K562 (cell line): Measurements from ENCODE around the gene RBM34. TPM values are rescaled to one million over a fixed set of nuclear protein-coding genes. Genes with fewer than 3 reads are reported as not detected.

Experiments
- ATAC-seq: fragments of 200-7000 bp; cut with Tn5 transposase; 3 replicates; pipeline ENCODE4 v1.9.1; 2020; ENCODE audit warnings: moderate library complexity
- BruUV-seq: library from RNA; stranded (reverse); fragments of 400-500 nt; replicated peaks from 2 replicates; lab custom pipeline; 2021; lab: Mats Ljungman, UMichigan
- CTCF ChIA-PET: fragments of 300-600 bp; formaldehyde crosslinking; extraction: SDS; loops from one replicate; lab custom pipeline; 2021; ENCODE audit warnings: low intra/inter-chr PET ratio; lab: Yijun Ruan, JAX
- POLR2A ChIA-PET: fragments of 300-600, 350-650 bp; sonication (Branson Sonifier 250); formaldehyde crosslinking; extraction: SDS; loops from one replicate; lab custom pipeline; 2021; ENCODE audit warnings: antibody characterized with exemption, inconsistent platforms; lab: Yijun Ruan, JAX
- DNase-seq, 4 experiments: peaks; one replicate each; pipeline versions ENCODE4 v3.0.0 to v3.0.0-alpha.2; 2011 to 2018; ENCODE audit warnings: low spot score in 3 of 4, mixed read lengths in 3 of 4; ENCODE audit errors: extremely low read depth in 1 of 4
- FAIRE-seq: peaks from 2 replicates; lab custom pipeline; 2011; peaks lifted over from hg19 to GRCh38; lab: Jason Lieb, UNC
- H2AFZ ChIP-seq: 2 replicates; pipeline ENCODE4 v1.6.0; 2011; ENCODE audit warnings: low read depth, low read length, control low read depth, inconsistent platforms
- H3K27ac ChIP-seq: fragments of 200-600 bp; 3 replicates; pipeline ENCODE4 v1.8.0; 2011; ENCODE audit warnings: low read depth, mild to moderate bottlenecking, control low read depth, inconsistent platforms, low read length, moderate library complexity, mixed read lengths; ENCODE audit errors: extremely low read depth
- H3K27me3 ChIP-seq, 2 experiments: fragments of 300-600 bp in 1 of 2; 2 replicates in 1 of 2; 3 replicates in 1 of 2; pipeline versions ENCODE4 v1.6.0 to v1.8.0; 2011; ENCODE audit warnings: inconsistent platforms in 2 of 2, low read length in 2 of 2, mild to moderate bottlenecking in 1 of 2, mixed read lengths in 1 of 2, moderate library complexity in 1 of 2; ENCODE audit not compliant: control insufficient read depth in 2 of 2, insufficient read depth in 2 of 2
- H3K36me3 ChIP-seq: fragments of 300-600 bp; 3 replicates; pipeline ENCODE4 v1.8.0; 2011; ENCODE audit warnings: mild to moderate bottlenecking, low read length, inconsistent platforms; ENCODE audit not compliant: control insufficient read depth, insufficient read depth
- H3K4me1 ChIP-seq, 2 experiments: fragments of 200-600 bp in 1 of 2; replicated peaks in 1 of 2; 2 replicates in 1 of 2; 3 replicates in 1 of 2; pipeline versions ENCODE4 v1.5.1 to v1.8.0; 2011; ENCODE audit warnings: inconsistent platforms in 2 of 2, low read length in 2 of 2, mild to moderate bottlenecking in 1 of 2, mixed read lengths in 1 of 2, moderate library complexity in 1 of 2; ENCODE audit not compliant: control insufficient read depth in 2 of 2, insufficient read depth in 2 of 2
- H3K4me2 ChIP-seq: 2 replicates; pipeline ENCODE4 v1.6.1; 2011; ENCODE audit warnings: low read length, control low read depth, inconsistent platforms, mixed read lengths; ENCODE audit not compliant: insufficient read depth
- H3K4me3 ChIP-seq: fragments of 200-600 bp; sonication (generic), shearing (Covaris generic); 2 replicates; pipeline ENCODE4 v1.5.1; 2016; ENCODE audit warnings: control low read depth, inconsistent platforms
- H3K79me2 ChIP-seq: fragments of 200-600 bp; 3 replicates; pipeline ENCODE4 v1.8.0; 2011; ENCODE audit warnings: low read length, inconsistent platforms; ENCODE audit not compliant: control insufficient read depth, insufficient read depth
- H3K9ac ChIP-seq, 2 experiments: 2 replicates each; pipeline versions ENCODE4 v1.6.0 to v1.6.1; 2011; ENCODE audit warnings: low read depth in 2 of 2, low read length in 2 of 2, control low read depth in 1 of 2, inconsistent platforms in 1 of 2, mild to moderate bottlenecking in 1 of 2, mixed read lengths in 1 of 2; ENCODE audit not compliant: insufficient read depth in 1 of 2
- H3K9me1 ChIP-seq: one replicate; pipeline ENCODE4 v1.6.0; 2011; ENCODE audit warnings: inconsistent platforms, mild to moderate bottlenecking, low read length, moderate library complexity; ENCODE audit not compliant: control insufficient read depth, insufficient read depth
- H3K9me3 ChIP-seq: replicated peaks from 2 replicates; pipeline ENCODE4 v1.5.1; 2011; ENCODE audit warnings: low read depth, low read length, inconsistent platforms; ENCODE audit not compliant: control insufficient read depth, insufficient read depth
- H4K20me1 ChIP-seq: replicated peaks from 2 replicates; pipeline ENCODE4 v1.6.1; 2011; ENCODE audit warnings: low read length, inconsistent platforms, mixed read lengths; ENCODE audit not compliant: control insufficient read depth, insufficient read depth
- ELF4 ChIP-seq: fragments of 450-650 bp; formaldehyde crosslinking; IDR thresholded peaks from 2 replicates; pipeline ENCODE4 v1.4.0; 2022; ENCODE audit warnings: missing genetic modification characterization
- HSF4 ChIP-seq: fragments of 250-450 bp; sonication (Bioruptor Pico); IDR thresholded peaks from 2 replicates; pipeline ENCODE4 v2.1.2; 2022; ENCODE audit warnings: mild to moderate bottlenecking, moderate library complexity, borderline replicate concordance
- ILF3 ChIP-seq: fragments of 450-650 bp; IDR thresholded peaks from 2 replicates; pipeline ENCODE4 v1.6.1; 2018; ENCODE audit warnings: antibody characterized with exemption, mild to moderate bottlenecking, moderate library complexity, borderline replicate concordance
- MAFK ChIP-seq: IDR thresholded peaks from 2 replicates; pipeline ENCODE4 v1.6.1; 2011; ENCODE audit warnings: low read length, improper control_type of control experiment
- MCM2 ChIP-seq: fragments of 450-650 bp; IDR thresholded peaks from 2 replicates; pipeline ENCODE4 v1.6.1; 2017; ENCODE audit warnings: low read depth, mild to moderate bottlenecking
- NFXL1 ChIP-seq: fragments of 450-650 bp; formaldehyde crosslinking; IDR thresholded peaks from 2 replicates; pipeline ENCODE4 v1.4.0; 2021; ENCODE audit warnings: mild to moderate bottlenecking
- NR2C2 ChIP-seq, 2 experiments: fragments of 200-800 bp in 1 of 2; sonication (Bioruptor generic) in 1 of 2; sonication (generic) in 1 of 2; formaldehyde crosslinking in 1 of 2; IDR thresholded peaks; 2 replicates each; pipeline versions ENCODE4 v1.6.1 to v1.8.0; 2016 to 2022; ENCODE audit warnings: mild to moderate bottlenecking in 1 of 2, missing compliant biosample characterization in 1 of 2, missing genetic modification characterization in 1 of 2, missing genetic modification reagents in 1 of 2
- RB1 ChIP-seq: fragments of 450-650 bp; IDR thresholded peaks from 2 replicates; pipeline ENCODE4 v1.6.1; 2017; ENCODE audit warnings: low read depth, mild to moderate bottlenecking
- RERE ChIP-seq: sonication (generic); formaldehyde crosslinking; IDR thresholded peaks from 2 replicates; pipeline ENCODE4 v1.8.0; 2023; ENCODE audit warnings: missing genetic modification reagents, mild to moderate bottlenecking, borderline replicate concordance
- ZBTB12 ChIP-seq: fragments of 250-450 bp; sonication (Bioruptor Pico); IDR thresholded peaks from 2 replicates; pipeline ENCODE4 v1.4.0; 2020
- ZBTB2 ChIP-seq: fragments of 450-650 bp; IDR thresholded peaks from 2 replicates; pipeline ENCODE4 v1.6.1; 2016; ENCODE audit warnings: antibody characterized with exemption
- ZNF23 ChIP-seq: fragments of 250-450 bp; sonication (Bioruptor Pico); IDR thresholded peaks from 2 replicates; pipeline ENCODE4 v1.4.0; 2020; ENCODE audit warnings: mild to moderate bottlenecking
- ZNF449 ChIP-seq: fragments of 250-450 bp; sonication (Bioruptor Pico); IDR thresholded peaks from 2 replicates; pipeline ENCODE4 v1.8.0; 2022; ENCODE audit warnings: moderate library complexity, mild to moderate bottlenecking, inconsistent platforms
- ZNF644 ChIP-seq: fragments of 200-800 bp; sonication (Bioruptor generic); IDR thresholded peaks from 2 replicates; pipeline ENCODE4 v1.6.1; 2016; ENCODE audit warnings: low read depth, missing genetic modification characterization, missing compliant biosample characterization
- WGBS: fragments of 100-300 bp; shearing (Covaris generic); methylation state at CpG from one replicate; pipeline ENCODE4 v1.1.6; 2016; ENCODE audit warnings: low coverage, mixed read lengths; ENCODE audit not compliant: insufficient coverage; ENCODE audit errors: missing lambda C conversion rate; 5-methylcytosine and 5-hydroxymethylcytosine counted together
- in situ Hi-C: fragments of 300-500 bp; cut with MboI; formaldehyde crosslinking; loops from 4 replicates; pipeline ENCODE4 v1.15.0; 2018; ENCODE audit warnings: inconsistent platforms, mixed read lengths
- intact Hi-C: fragments of 100-400 bp; cut with micrococcal nuclease; formaldehyde crosslinking; loops from 2 replicates; pipeline ENCODE4 v1.14.2; 2022
- polyA plus RNA-seq, 8 experiments: library from polyadenylated mRNA; depleted of rRNA in 4 of 8; stranded (reverse) in 5 of 8; unstranded in 3 of 8; fragments of >200 nt; fragmentation: Nextera tagmentation in 2 of 8; fragmentation: Illumina TruSeq in 1 of 8; extraction: Ambion mirVana in 2 of 8; extraction: Trizol in 1 of 8; gene quantifications; 2 replicates each; pipeline versions ENCODE4 v1.2.1 to v1.2.3, GENCODE V29; 2011 to 2014; ENCODE audit warnings: inconsistent platforms in 1 of 8, missing spikeins in 1 of 8
- total RNA-seq, 7 experiments: library from RNA; depleted of rRNA in 6 of 7; stranded (reverse); fragments of >200 nt in 6 of 7; fragmentation: Illumina TruSeq in 2 of 7; extraction: Trizol in 2 of 7; gene quantifications; 2 replicates each; pipeline versions ENCODE4 v1.2.1 to v1.2.3, GENCODE V29; 2011 to 2021; ENCODE audit warnings: low replicate concordance in 1 of 7

Gene RBM34
- total and polyA plus RNA-seq, 9 of the 15 experiments (the other 6 are each of a cell fraction or from before 2014, with no cell fraction given) = 64.0 to 178 (median 124) TPM

- CTCF ChIA-PET = no interaction called here
- H3K4me3 ChIP-seq = no peak overlapping the region
- H3K9me3 ChIP-seq = 0 out of 2 replicates have a peak, but pooled peaks cover 2% of the 10 kb centered on the region
- no peaks in the 10 kb centered on the region for H3K27me3 ChIP-seq
- no peak for DNase-seq
- intact Hi-C loops (no loop called here), in situ Hi-C loops (loop anchor here (10.0 kb wide), 4 partner anchors 316 to 974 kb away; no protein-coding TSS in a partner anchor)
- H4K20me1 ChIP-seq = no peaks in the 10 kb centered on the region; the same call in 1 of the 2 replicates
- no peak overlapping the region for H3K4me2 ChIP-seq
- no peaks in the 10 kb centered on the region for H3K79me2 ChIP-seq
- POLR2A ChIA-PET = no interaction called here
- no peaks in the 10 kb centered on the region for H3K36me3 ChIP-seq
- H3K27ac ChIP-seq = no peak overlapping the region
- H3K9ac ChIP-seq = no peak overlapping the region
- peaks cover 2 to 5% of the 10 kb centered on the region in 2 experiments; a peak in 4 of 5 replicates for H3K4me1 ChIP-seq
- no TSS peak for BruUV-seq
- H3K9me1 ChIP-seq = no peaks in the 10 kb centered on the region
- H2AFZ ChIP-seq = no peak overlapping the region
- no peak for FAIRE-seq
- 66% methylated on average over 6 of the region's 6 CpGs for WGBS
- no peak for ATAC-seq
- TF ChIP-seq RERE = no peak
- no peak for TF ChIP-seq ZNF449
- TF ChIP-seq NFXL1 (CRISPR knock-in tag) = no peak
- TF ChIP-seq MAFK = no peak
- TF ChIP-seq MCM2 = no peak
- TF ChIP-seq ZNF23 (CRISPR knock-in tag) = no peak
- TF ChIP-seq ZBTB2 = no peak
- TF ChIP-seq ELF4 (CRISPR knock-in tag) = no peak
- no peak for TF ChIP-seq ZNF644 (tag)
- TF ChIP-seq RB1 = no peak
- no peak for TF ChIP-seq ZBTB12 (CRISPR knock-in tag)
- no peak for TF ChIP-seq HSF4 (CRISPR knock-in tag)
- no peak for TF ChIP-seq NR2C2 (CRISPR knock-in tag; IDR thresholded peaks at IDR 0.05)
- no peak for TF ChIP-seq NR2C2 (tag; IDR thresholded peaks at IDR 0.05)
- no peak for TF ChIP-seq ILF3
Observed at GRCh38 chr1:235098547-235098946, 62.5 kb downstream of the RBM34 start.
